Measurements from ENCODE around the gene NDUFA12.

- no peak for TF ChIP-seq CTCF (conservative IDR thresholded peaks at IDR 0.05; ENCODE audit: low read depth, low read length)
- TF ChIP-seq EZH2 (IDR thresholded peaks at IDR 0.05; ENCODE audit: borderline replicate concordance, low read depth, low read length, poor library complexity, severe bottlenecking) = no peak
Observed at GRCh38 chr12:94948232-94948810, 55.2 kb downstream of the NDUFA12 start.

Data from A673 (cell line).